DND-41 (cell line): ENCODE measurements around the gene ASB18.

Source experiments
- ATAC-seq: fragments of 200-7000 bp; cut with Tn5 transposase; 3 replicates; pipeline ENCODE4 v1.9.1; 2021; ENCODE audit warnings: low read depth; ENCODE audit not compliant: insufficient read depth
- DNase-seq: peaks from one replicate; pipeline ENCODE4 v3.0.0-alpha.2; 2020
- H2AFZ ChIP-seq: 2 replicates; pipeline ENCODE4 v1.6.0; 2012; ENCODE audit warnings: low read depth, low read length
- H3K27ac ChIP-seq: 2 replicates; pipeline ENCODE4 v1.5.1; 2012; ENCODE audit warnings: low read length, inconsistent platforms
- H3K27me3 ChIP-seq: fragments of 200-600 bp; sonication (generic); 2 replicates; pipeline ENCODE4 v1.6.0; 2012; ENCODE audit warnings: low read length, mild to moderate bottlenecking, inconsistent platforms; ENCODE audit not compliant: insufficient read depth, poor library complexity
- H3K36me3 ChIP-seq: 2 replicates; pipeline ENCODE4 v1.5.1; 2012; ENCODE audit warnings: low read length, inconsistent platforms; ENCODE audit not compliant: insufficient read depth
- H3K4me1 ChIP-seq: 2 replicates; pipeline ENCODE4 v1.5.1; 2012; ENCODE audit warnings: mild to moderate bottlenecking, low read length; ENCODE audit not compliant: insufficient read depth
- H3K4me2 ChIP-seq: 2 replicates; pipeline ENCODE4 v1.6.0; 2012; ENCODE audit warnings: mild to moderate bottlenecking, moderate library complexity, low read length, inconsistent platforms; ENCODE audit not compliant: insufficient read depth
- H3K4me3 ChIP-seq, 2 experiments: fragments of 200-600 bp in 1 of 2; shearing (Covaris generic) in 1 of 2; 2 replicates each; pipeline ENCODE4 v1.5.1; 2012 to 2016; ENCODE audit warnings: inconsistent platforms in 2 of 2, low read length in 2 of 2, mild to moderate bottlenecking in 2 of 2, low read depth in 1 of 2, moderate library complexity in 1 of 2
- H3K79me2 ChIP-seq: 2 replicates; pipeline ENCODE4 v1.6.0; 2012; ENCODE audit warnings: low read length, inconsistent platforms; ENCODE audit not compliant: insufficient read depth
- H3K9ac ChIP-seq: 2 replicates; pipeline ENCODE4 v1.6.0; 2012; ENCODE audit warnings: low read depth, mild to moderate bottlenecking, inconsistent platforms, low read length, moderate library complexity
- H3K9me3 ChIP-seq: 2 replicates; pipeline ENCODE4 v1.5.1; 2012; ENCODE audit warnings: low read length, moderate library complexity, mild to moderate bottlenecking, inconsistent platforms; ENCODE audit not compliant: insufficient read depth, severe bottlenecking
- H4K20me1 ChIP-seq: 2 replicates; pipeline ENCODE4 v1.6.0; 2012; ENCODE audit warnings: low read length; ENCODE audit not compliant: insufficient read depth
- EZH2 ChIP-seq: IDR thresholded peaks from 3 replicates; pipeline ENCODE4 v1.6.1; 2012; ENCODE audit warnings: borderline replicate concordance, low read depth, mild to moderate bottlenecking, moderate library complexity, low read length, inconsistent platforms; ENCODE audit not compliant: severe bottlenecking
- TF ChIP-seq, protein P1 (sequence below): IDR thresholded peaks from 2 replicates; pipeline ENCODE4 v1.5.1; 2012; ENCODE audit warnings: borderline replicate concordance, low read length, moderate library complexity, mild to moderate bottlenecking; ENCODE audit not compliant: poor library complexity, severe bottlenecking; ENCODE audit errors: extremely low read depth

Gene ASB18

DNA sequence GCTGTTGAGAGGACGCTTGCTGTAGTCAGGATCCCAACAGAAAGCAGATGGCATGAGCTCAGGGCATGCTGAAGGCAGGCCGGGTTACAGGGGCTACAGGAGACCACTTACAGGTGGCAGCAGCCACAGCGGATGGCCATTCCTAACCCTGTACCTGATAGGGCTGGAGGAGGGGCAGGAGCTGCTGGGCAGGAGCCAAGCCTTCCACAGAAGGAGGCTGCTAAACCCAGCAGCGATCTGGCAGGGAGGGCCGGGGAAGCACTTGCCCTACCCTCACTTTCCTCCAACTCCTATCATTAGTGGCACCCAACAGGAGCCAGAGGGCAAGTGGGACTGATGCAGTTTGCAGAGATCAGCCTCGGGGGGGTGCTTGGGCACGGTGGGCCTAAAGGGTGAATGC is 2.0 kb downstream of the ASB18 start:
- H3K9ac ChIP-seq: no peak overlapping the region
- H3K79me2 ChIP-seq: no peaks in the 10 kb centered on the region
- ATAC-seq: no peak
- H3K4me2 ChIP-seq: no peak overlapping the region
- DNase-seq: no peak
- no peaks in the 10 kb centered on the region for H3K36me3 ChIP-seq
- no peak overlapping the region for H3K27ac ChIP-seq
- H4K20me1 ChIP-seq: no peaks in the 10 kb centered on the region
- H3K4me3 ChIP-seq: no peak overlapping the region
- TF ChIP-seq, protein P1, sequence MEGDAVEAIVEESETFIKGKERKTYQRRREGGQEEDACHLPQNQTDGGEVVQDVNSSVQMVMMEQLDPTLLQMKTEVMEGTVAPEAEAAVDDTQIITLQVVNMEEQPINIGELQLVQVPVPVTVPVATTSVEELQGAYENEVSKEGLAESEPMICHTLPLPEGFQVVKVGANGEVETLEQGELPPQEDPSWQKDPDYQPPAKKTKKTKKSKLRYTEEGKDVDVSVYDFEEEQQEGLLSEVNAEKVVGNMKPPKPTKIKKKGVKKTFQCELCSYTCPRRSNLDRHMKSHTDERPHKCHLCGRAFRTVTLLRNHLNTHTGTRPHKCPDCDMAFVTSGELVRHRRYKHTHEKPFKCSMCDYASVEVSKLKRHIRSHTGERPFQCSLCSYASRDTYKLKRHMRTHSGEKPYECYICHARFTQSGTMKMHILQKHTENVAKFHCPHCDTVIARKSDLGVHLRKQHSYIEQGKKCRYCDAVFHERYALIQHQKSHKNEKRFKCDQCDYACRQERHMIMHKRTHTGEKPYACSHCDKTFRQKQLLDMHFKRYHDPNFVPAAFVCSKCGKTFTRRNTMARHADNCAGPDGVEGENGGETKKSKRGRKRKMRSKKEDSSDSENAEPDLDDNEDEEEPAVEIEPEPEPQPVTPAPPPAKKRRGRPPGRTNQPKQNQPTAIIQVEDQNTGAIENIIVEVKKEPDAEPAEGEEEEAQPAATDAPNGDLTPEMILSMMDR: no peak
- TF ChIP-seq EZH2: no peak
- H3K9me3 ChIP-seq: peaks cover 3% of the 10 kb centered on the region
- H3K4me1 ChIP-seq: no peaks in the 10 kb centered on the region
- H3K27me3 ChIP-seq: peaks cover 8% of the 10 kb centered on the region
- no peak overlapping the region for H2AFZ ChIP-seq

DNA sequence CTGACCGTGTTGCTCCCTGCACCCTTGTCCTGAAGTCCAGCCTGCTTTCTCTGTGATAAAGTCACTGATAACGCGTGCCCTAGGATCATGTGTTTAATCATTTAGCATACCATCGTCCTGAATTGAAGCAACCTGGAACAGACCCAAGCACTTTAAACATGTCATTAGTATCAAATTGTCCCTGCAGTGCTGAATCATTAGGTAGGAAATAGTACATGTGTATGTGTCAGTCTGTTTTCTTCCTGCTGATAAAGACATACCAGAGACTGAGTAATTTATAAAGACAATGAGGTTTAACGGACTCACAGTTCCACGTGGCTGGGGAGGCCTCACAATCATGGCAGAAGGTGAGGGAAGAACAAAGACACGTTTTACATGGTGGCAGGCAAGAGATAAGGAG is 2.8 kb downstream of the ASB18 start:
- no peak overlapping the region for H3K4me3 ChIP-seq
- DNase-seq: no peak
- H3K27ac ChIP-seq: no peak overlapping the region
- no peaks in the 10 kb centered on the region for H3K4me1 ChIP-seq
- H3K9me3 ChIP-seq: peaks cover 3% of the 10 kb centered on the region
- no peak overlapping the region for H3K9ac ChIP-seq
- no peak overlapping the region for H2AFZ ChIP-seq
- H4K20me1 ChIP-seq: no peaks in the 10 kb centered on the region
- H3K4me2 ChIP-seq: no peak overlapping the region
- H3K36me3 ChIP-seq: no peaks in the 10 kb centered on the region
- no peaks in the 10 kb centered on the region for H3K79me2 ChIP-seq
- ATAC-seq: no peak
- peaks cover 8% of the 10 kb centered on the region for H3K27me3 ChIP-seq
- TF ChIP-seq EZH2: no peak
- TF ChIP-seq, protein P1: no peak

DNA sequence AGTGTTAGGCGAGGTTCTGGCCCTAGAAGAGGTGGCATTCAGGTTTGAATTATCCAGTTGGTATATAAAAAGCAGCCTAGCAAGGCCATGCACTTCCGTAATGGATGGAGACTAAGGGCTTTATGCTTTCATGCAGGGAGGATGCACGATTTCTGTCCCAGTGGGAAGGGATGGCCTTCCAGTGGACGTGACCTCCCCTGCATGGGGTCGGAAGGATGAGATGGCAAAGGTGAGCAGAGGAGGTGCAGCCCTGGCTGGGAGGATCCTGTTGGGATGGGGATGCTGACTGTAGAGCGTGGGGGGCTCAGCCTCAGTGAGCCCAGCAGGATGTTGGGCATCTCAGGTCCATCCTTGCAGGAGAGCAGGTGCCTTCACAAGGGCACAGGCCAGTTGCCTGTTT is 4.8 kb downstream of the ASB18 start:
- peaks cover 8% of the 10 kb centered on the region for H3K27me3 ChIP-seq
- H3K36me3 ChIP-seq: no peaks in the 10 kb centered on the region
- DNase-seq: no peak
- peaks cover 3% of the 10 kb centered on the region for H3K9me3 ChIP-seq
- H3K4me3 ChIP-seq: no peak overlapping the region
- no peaks in the 10 kb centered on the region for H3K4me1 ChIP-seq
- no peaks in the 10 kb centered on the region for H3K79me2 ChIP-seq
- H4K20me1 ChIP-seq: no peaks in the 10 kb centered on the region
- no peak for TF ChIP-seq EZH2
- TF ChIP-seq, protein P1: no peak
- no peak overlapping the region for H2AFZ ChIP-seq
- H3K9ac ChIP-seq: no peak overlapping the region
- H3K27ac ChIP-seq: no peak overlapping the region
- H3K4me2 ChIP-seq: no peak overlapping the region
- ATAC-seq: no peak

GRCh38 chr2:236257575-236257974 is 6.6 kb downstream of the ASB18 start:
- H3K9ac ChIP-seq: no peak overlapping the region
- H3K9me3 ChIP-seq: peaks cover 3% of the 10 kb centered on the region
- no peak overlapping the region for H3K4me2 ChIP-seq
- no peak overlapping the region for H3K27ac ChIP-seq
- H3K79me2 ChIP-seq: no peaks in the 10 kb centered on the region
- TF ChIP-seq, protein P1: no peak
- no peak for TF ChIP-seq EZH2
- no peak for ATAC-seq
- H3K36me3 ChIP-seq: no peaks in the 10 kb centered on the region
- H4K20me1 ChIP-seq: no peaks in the 10 kb centered on the region
- peaks cover 10% of the 10 kb centered on the region for H3K27me3 ChIP-seq
- no peaks in the 10 kb centered on the region for H3K4me1 ChIP-seq
- H3K4me3 ChIP-seq: no peak overlapping the region
- DNase-seq: no peak
- no peak overlapping the region for H2AFZ ChIP-seq
